HG03064 (cell line): Measurements from ENCODE around the gene CANT1.

Source experiments
- ATAC-seq: cut with Tn5 transposase; IDR thresholded peaks from one replicate; pipeline ENCODE4 v1.9.1; 2021; ENCODE audit warnings: low read depth; ENCODE audit not compliant: unreplicated experiment

The CANT1 gene

GRCh38 chr17:78998311-78999055, 11.1 kb downstream of the CANT1 start:
- ATAC-seq = no peak

DNA sequence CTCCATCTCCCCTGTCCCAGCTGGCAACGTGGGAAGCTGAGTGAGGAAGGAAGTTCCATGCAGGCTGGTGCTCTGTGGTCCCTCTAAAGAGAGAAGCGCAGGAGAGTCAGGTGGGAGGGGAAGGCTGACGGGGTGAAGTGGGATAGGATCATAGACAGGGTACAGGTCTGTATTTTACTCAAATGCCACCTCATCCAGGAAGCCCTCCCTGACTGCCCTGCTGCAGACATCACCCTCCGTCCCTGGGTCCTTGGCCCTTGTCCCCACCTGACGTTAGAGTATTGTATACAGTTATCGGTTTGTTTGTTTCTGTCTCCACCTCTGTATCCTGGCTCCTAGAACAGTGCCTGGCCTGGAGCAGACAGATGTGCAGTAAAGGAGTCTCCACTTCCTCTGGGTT, 11.7 kb downstream of the CANT1 start:
- no peak for ATAC-seq

GRCh38 chr17:78997231-78997741, 12.3 kb downstream of the CANT1 start:
- no peak for ATAC-seq

DNA sequence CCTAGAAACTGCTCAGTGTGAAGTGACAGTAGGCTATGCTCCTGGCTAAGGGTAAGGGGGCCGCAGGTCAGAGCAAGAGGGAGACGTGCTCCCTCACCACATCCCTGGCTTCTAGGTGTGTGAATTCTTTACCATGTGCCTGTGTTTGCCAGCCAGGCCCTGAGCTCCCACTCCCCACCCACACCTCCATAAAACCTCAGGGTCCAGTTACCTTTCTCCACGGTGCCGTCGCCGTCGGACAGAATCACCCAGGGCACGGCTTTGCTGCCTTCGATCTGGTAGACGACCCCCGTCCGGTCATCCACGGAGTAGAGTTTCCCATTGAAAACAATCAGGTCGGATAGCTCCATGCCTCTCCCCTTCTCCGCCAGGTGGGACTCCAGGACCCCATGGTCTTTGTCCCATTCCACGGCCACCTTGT, 12.8 kb downstream of the CANT1 start:
- no peak for ATAC-seq

GRCh38 chr17:78995761-78996451, 13.7 kb downstream of the CANT1 start:
- no peak for ATAC-seq

DNA sequence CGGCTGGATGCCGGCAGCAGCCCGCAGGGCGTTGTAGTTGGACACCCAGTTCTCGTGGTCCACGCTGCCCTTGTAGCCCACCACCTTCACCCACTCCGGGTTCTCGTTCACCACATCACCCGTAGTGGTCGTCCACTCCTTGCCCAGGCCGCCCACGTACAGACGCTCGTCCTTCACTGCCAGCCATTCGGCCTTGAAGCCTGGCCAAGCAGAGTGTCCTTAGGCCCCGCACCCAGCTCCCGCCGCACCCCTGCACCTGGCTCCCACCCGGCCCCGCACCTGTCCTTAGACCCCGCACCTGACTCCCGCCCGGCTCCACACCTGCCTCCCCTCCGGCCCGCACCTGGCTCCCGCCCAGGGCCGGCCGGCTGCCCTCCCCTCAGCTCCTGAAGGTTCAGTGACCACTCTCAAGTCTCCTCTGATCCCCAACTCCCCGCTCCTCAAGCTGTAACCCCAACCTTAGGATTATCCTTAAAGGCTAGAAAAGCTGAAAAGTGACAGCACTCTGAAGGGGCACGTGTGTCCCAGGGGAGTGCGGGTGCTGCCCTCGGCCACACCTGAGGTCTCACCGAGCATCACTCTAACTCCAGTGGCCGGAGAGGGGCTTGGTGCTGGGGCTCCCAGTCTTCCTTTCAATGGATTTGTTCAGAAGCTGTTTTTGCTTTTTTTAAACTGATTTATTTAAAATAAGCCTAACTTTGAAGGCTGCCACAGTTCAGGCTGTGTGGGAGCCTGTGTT, 14.4 kb downstream of the CANT1 start:
- ATAC-seq = no peak

- ATAC-seq = no peak
Measured at GRCh38 chr17:78993981-78994671, 15.4 kb downstream of the CANT1 start.

DNA sequence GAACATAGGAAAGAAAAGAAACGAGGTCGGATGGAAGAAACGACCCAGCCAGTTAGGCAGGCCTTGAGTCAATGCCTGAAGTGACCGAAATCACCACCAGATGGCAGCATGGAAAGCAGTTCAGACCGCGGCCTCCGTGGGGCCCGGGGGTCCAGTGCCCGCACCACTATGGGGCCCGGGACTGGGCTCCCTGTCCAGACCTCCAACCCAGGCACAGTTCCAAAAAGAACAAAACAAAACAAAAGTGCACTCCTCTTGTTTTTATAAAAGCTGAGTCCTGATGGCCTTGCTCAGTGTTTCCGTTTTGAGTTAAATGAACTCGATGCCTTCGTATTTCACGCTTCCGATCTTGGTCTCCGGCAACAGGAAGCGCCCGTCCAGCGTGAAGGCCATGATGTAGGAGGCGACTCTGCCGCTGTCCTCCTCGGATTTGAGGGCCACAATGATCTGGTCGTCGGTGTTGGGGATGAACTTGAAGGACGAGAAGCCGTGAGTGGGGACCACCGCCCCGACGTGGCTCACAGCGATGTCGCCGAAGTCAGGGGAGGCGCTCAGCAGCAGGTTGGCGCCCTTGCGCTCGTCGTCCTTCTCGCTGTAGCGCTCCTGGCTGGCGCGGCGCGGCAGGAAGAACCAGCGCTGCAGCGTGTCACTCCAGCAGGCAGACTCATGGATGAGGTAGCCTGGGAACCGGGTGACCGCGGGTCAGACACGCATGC, 16.2 kb downstream of the CANT1 start:
- no peak for ATAC-seq

DNA sequence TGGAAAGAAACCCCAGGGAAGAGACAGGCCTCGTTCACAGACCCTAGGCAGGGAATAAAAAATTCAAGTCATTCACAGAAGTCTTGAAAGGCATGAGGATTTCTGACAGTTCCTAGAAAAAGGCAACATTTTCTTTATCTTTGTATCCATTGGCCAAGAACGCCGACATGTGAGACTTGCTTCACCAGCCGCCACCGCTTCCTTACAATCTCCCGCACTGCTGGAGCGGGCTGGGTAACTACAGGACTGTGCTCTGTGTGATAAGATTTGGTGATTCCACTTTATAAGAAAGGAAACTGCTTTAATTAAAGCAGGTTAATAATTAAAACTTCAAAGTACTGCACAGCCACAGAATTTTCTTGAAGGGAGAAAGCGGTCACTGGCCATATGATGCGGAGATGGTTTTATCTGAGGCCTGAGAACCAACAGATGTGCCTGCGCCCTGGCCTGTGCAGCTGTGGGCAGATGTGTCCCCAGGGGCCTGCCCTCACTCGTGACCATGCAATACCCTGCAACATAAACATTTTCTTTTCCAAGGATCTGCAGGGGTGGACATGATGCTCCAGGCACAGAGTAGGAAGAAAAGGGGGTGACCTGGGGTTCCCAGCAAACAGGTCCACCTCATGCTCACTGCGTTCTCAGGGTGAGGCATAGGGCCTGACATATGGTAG, 16.9 kb downstream of the CANT1 start:
- no peak for ATAC-seq

GRCh38 chr17:78991906-78992532, 17.5 kb downstream of the CANT1 start:
- no peak for ATAC-seq

DNA sequence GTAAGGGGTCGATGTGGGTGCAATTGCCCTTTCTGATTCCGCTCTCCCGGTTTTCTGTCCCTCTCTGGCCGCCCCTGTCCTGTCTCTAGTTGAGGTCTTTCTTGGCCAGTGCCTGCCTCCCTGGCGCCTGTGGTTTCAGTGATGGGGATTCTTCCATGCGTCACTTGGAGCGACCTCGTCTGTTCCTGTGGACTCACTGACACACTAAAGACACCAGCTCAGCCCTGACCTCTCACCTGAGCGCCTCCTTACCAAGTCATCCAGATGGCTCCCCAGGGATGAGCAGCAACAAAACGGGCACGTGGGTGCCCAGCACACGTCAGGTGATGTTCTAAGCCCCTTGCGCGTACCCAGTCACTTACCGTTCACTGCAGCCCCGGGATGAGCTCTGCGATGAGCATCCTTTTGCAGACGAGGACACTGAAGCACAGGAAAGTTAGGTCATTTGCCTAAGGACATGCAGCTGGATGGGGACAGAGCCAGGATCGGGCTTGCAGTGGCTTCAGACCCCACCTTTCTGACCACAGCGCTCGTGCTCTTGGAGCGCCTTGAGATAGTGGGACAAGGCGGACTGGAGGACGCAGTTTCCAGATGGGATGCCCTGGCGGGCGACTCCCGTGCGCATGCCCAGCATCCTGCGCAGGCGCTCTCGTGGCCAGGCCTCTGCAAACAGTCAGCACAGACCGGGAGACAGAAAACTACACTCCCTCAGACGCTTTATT, 18.4 kb downstream of the CANT1 start:
- no peak for ATAC-seq

DNA sequence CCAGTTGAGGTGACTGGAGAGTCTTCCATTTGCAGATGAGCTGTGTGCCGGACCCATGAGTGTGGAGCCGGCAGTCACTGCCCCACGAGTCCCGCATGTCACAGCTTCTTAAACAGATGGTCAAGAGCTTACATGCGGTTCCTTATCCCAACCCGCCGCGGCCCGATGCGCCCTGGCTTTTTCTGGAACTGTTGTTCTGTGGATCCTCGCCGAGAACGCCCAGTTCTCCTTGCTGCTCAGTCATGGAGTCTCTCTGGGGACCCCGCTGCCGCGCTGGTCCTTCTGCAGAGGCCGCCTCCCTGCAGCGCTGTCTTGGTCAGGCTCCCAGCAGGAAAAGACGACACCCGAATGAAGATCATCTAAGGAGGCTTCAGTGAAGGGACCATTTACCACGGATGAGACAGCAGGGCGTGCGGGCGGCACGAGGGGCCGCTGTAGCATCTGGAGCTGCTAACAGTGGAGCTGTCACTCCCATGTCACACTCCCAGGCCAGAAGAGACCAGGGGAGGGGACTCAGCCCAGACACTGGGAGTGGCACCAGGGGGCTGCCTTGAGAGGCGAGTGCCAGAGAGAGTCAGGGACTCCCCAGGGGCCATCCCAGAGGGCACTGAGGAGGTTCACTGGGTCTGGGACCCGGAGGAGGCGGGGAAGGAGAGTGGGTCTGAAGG, 19.1 kb downstream of the CANT1 start:
- ATAC-seq = no peak

DNA sequence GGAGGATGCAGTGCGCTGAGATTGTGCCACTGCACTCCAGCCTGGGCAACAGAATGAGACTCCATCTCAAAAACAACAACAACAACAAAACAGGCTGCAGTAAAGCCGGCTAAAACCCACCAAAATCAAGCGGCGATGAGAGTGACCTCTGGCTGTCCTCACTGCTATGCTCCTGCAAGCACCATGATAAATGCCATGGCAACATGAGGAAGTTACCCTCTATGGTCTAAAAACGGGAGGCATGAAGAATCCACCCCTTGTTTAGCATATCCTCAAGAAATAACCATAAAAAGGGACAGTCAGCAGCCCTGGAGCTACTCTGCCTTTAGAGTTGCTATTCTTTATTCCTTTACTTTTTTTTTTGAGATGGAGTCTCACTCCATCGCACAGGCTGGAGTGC, 21.4 kb downstream of the CANT1 start:
- ATAC-seq = no peak

DNA sequence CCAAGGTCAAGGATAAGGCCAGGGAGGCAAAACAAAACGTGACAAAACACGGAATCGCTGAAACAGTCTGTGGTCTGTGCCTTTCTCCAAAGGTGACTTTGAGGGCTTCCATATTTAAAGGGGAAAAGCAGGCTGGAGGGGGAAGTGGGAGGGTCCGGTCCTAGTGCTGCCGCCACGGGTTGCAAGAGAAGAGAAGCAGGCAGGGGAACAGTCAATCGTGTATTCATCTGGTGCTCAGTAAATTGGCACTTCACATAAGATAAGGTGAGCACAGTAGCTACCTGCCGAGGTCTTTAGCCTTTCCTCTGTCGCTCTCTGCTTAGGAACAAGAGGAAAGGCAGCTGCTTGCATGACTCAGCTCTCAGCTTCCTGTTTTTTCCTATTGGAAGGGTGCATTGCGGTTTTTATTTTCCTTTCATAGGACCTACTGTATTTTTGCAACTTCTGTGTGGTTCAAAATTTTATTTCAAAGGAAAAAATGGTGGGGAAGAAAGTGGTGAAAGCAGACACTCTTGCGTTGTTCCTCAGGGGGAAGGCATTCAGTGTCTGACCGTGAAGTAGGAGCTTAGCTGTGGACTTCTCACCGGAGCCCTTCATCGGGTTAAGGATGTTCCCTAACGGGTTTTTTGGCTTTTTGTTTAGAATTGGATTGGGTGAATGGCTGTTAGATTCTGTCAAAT, 22.8 kb downstream of the CANT1 start:
- ATAC-seq = no peak

DNA sequence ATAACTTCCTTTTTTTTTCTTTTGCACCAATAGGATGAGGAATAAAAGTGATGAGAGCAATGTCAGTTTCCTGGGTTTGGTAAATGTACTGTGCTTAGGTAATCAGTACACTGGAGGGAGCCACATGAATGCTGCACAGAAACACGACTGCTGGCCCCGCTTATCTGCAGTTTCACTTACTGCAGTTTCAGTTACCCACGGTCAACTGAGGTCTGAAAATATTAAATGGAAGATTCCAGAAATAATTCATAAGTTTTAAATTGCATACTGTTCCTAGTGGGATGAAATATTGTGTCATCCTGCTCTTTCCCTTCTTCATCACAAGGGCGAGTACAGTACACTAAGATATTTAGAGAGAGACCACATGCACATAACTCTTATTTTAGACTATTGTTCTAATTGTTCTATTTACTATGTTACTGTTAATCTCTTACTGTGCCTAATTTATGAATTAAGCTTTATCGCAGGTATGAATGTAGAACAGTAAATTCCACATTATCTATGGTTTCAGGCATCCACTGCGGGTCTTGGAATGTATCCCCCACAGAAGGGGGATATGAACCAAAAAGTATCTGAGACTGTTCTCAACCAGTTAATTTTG, 23.4 kb downstream of the CANT1 start:
- ATAC-seq = no peak

DNA sequence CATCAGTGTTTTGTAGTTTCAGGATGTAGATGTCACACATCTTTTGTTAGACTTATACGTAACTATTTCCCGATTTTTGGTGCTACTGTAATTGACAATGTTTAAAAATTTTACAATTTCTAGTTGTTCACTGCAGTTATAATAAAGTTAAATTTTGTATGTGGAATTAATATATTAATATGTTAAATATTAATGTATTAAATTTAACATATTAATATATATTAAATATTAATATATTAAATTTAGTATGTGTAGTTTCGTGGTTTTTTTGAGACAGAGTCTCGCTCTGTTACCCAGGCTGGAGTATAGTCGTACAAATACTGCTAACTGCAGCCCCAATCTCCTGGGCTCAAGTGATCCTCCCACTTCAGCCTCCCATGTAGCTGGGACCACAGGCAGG, 24.2 kb downstream of the CANT1 start:
- ATAC-seq = no peak
